ENCODE measurements around the gene ABHD12. TPM values are rescaled to one million over a fixed set of nuclear protein-coding genes. Genes with fewer than 3 reads are reported as not detected.

The ABHD12 gene
- total and polyA plus RNA-seq, 10 of the 15 experiments (the other 5 are each of a cell fraction or from before 2014, with no cell fraction given): 1.5 to 61.8 (median 26.7) TPM

DNA sequence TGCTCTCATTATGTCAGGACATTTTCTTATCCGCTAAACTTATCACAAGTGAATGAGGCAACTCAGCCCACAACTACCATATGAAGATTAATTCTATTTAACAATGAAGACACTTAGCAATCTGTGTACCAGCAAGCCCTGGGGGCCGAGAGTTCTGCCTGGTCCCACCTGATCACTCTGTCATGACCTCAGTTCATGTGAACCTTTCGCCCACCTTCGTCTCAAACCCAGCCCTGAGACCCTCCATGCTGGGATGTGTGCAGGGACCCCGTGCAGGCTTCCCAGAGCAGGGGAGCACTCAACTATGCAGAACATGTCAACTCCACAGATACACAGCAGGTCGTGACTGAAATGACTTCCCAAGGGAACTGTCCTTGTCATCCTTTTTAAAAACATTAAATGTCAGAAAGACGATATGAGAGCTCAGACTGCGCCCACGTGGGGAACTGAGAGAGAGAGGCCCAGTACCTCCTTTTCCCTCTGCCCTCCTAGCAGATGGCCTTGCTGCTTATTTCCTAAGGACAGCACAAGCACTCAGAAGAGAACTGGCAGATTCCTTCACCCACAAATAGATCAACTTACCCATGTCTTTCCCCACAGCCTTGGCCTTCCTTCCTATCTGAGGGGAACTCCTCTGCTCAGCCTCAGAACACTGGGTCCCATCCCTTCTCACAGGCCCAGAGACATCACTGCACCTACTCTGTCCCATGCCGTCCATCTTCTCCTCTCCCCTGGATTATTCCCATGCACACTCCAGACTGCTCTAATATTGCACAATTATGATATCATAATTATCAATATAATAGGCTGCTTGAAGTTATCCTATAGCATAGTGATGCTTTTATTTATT lies 11.5 kb downstream of the ABHD12 start:
- RAD21 ChIA-PET (ENCODE audit: unreplicated experiment): no interaction called here
- H3K4me3 ChIP-seq: no peak overlapping the region
- H3K79me2 ChIP-seq (ENCODE audit: control insufficient read depth, insufficient read depth, low read length): peaks cover 53% of the 10 kb centered on the region
- CTCF ChIA-PET: no interaction called here
- H2AFZ ChIP-seq (ENCODE audit: control insufficient read depth, low read depth, low read length): no peak overlapping the region
- DNase-seq (ENCODE audit: low read depth, low spot score): no peak
- no peak overlapping the region for H3K27ac ChIP-seq (ENCODE audit: control insufficient read depth, insufficient read depth)
- TF ChIP-seq PAX8 (IDR thresholded peaks at IDR 0.05): no peak
- TF ChIP-seq CHD1 (IDR thresholded peaks at IDR 0.05; ENCODE audit: low read depth, low read length): no peak
- TF ChIP-seq POLR2A (IDR thresholded peaks at IDR 0.05; ENCODE audit: low read depth, low read length): no peak
- no peak for TF ChIP-seq MTA3 (IDR thresholded peaks at IDR 0.05; ENCODE audit: borderline replicate concordance, low read length)
- TF ChIP-seq, protein P1, sequence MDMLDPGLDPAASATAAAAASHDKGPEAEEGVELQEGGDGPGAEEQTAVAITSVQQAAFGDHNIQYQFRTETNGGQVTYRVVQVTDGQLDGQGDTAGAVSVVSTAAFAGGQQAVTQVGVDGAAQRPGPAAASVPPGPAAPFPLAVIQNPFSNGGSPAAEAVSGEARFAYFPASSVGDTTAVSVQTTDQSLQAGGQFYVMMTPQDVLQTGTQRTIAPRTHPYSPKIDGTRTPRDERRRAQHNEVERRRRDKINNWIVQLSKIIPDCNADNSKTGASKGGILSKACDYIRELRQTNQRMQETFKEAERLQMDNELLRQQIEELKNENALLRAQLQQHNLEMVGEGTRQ (IDR thresholded peaks at IDR 0.05; ENCODE audit: borderline replicate concordance, low read depth, low read length): no peak
- no peak for TF ChIP-seq SUPT20H (IDR thresholded peaks at IDR 0.05; ENCODE audit: borderline replicate concordance, control insufficient read depth, low read depth, low read length)
- no peak for TF ChIP-seq CBX5 (IDR thresholded peaks at IDR 0.05; ENCODE audit: low read depth)
- TF ChIP-seq EGR1 (IDR thresholded peaks at IDR 0.05; ENCODE audit: borderline replicate concordance in 1 of 2, low read depth in 2 of 2, low read length in 2 of 2): no peak
- no peak for TF ChIP-seq BACH1 (IDR thresholded peaks at IDR 0.05; ENCODE audit: borderline replicate concordance)
- TF ChIP-seq ZNF217 (IDR thresholded peaks at IDR 0.05): no peak
- TF ChIP-seq CREM (IDR thresholded peaks at IDR 0.05; ENCODE audit: low read depth): no peak
- H3K4me2 ChIP-seq (ENCODE audit: control insufficient read depth, insufficient read depth): no peak overlapping the region; the same call in 1 of the 2 replicates
- peaks cover 2 to 3% of the 10 kb centered on the region in 2 experiments; a peak in 2 of 4 replicates for H3K36me3 ChIP-seq (ENCODE audit: control insufficient read depth in 2 of 2, insufficient read depth in 2 of 2, low read length in 1 of 2)
- intact Hi-C loops (cut with micrococcal nuclease; ENCODE audit: unreplicated experiment) (no loop called here), in situ Hi-C loops (cut with MboI) (no loop called here)
- no TSS peak for BruUV-seq (replicated peaks)
- no peak for FAIRE-seq
- no peak overlapping the region for H3K9ac ChIP-seq (ENCODE audit: control insufficient read depth, insufficient read depth, low read length)
- peaks cover 4% of the 10 kb centered on the region for H3K4me1 ChIP-seq (ENCODE audit: control insufficient read depth, insufficient read depth, low read length)
- H3K9me3 ChIP-seq (replicated peaks; ENCODE audit: control insufficient read depth, insufficient read depth, low read length): no peaks in the 10 kb centered on the region; the same call in 2 of the 3 replicates
- no peak for ATAC-seq
- no peaks in the 10 kb centered on the region for H3K27me3 ChIP-seq (replicated peaks in 1 of 2; ENCODE audit: control insufficient read depth in 2 of 2, insufficient read depth in 2 of 2, low read length in 1 of 2)
- SMC1A ChIA-PET (ENCODE audit: uncharacterized antibody, unreplicated experiment): no interaction called here
- H4K20me1 ChIP-seq (ENCODE audit: control insufficient read depth, insufficient read depth): no peaks in the 10 kb centered on the region; the same call in 1 of the 2 replicates
- POLR2A ChIA-PET: no interaction called here
- 93% methylated on average over 10 of the region's 10 CpGs for WGBS (ENCODE audit: insufficient coverage, insufficient replicate concordance, low lambda C conversion rate, missing lambda C conversion rate)
